Liver (tissue), 9 donors: Measurements from ENCODE around the gene NSUN3. TPM values are rescaled to one million over a fixed set of nuclear protein-coding genes. Genes with fewer than 3 reads are reported as not detected.

Experiments
- DNase-seq: peaks from one replicate; pipeline ENCODE4 v3.0.0-alpha.2; 2017; ENCODE audit warnings: low spot score
- H3K27ac ChIP-seq, 2 donors: one replicate each; pipeline ENCODE4 v1.7.0; 2013; ENCODE audit warnings: inconsistent platforms in 2 of 2, low read length in 2 of 2, control low read depth in 1 of 2, low read depth in 1 of 2, mild to moderate bottlenecking in 1 of 2
- H3K27me3 ChIP-seq, 4 donors: one replicate each; pipeline versions ENCODE4 v1.6.1 to v1.7.0; 2013; ENCODE audit warnings: low read length in 3 of 4, inconsistent platforms in 1 of 4, mild to moderate bottlenecking in 1 of 4, moderate library complexity in 1 of 4; ENCODE audit not compliant: control insufficient read depth in 4 of 4, insufficient read depth in 4 of 4
- H3K36me3 ChIP-seq, 4 donors: one replicate each; pipeline versions ENCODE4 v1.6.1 to v1.7.0; 2013; ENCODE audit warnings: low read length in 3 of 4, mild to moderate bottlenecking in 3 of 4, low read depth in 1 of 4, moderate library complexity in 1 of 4; ENCODE audit not compliant: control insufficient read depth in 4 of 4, insufficient read depth in 3 of 4
- H3K4me1 ChIP-seq, 4 donors: one replicate each; pipeline versions ENCODE4 v1.6.1 to v1.7.0; 2013; ENCODE audit warnings: low read length in 3 of 4, mild to moderate bottlenecking in 3 of 4, moderate library complexity in 1 of 4; ENCODE audit not compliant: control insufficient read depth in 4 of 4, insufficient read depth in 4 of 4
- H3K4me3 ChIP-seq, 3 donors: one replicate each; pipeline versions ENCODE4 v1.6.1 to v1.7.0; 2013; ENCODE audit warnings: low read length in 3 of 3, control low read depth in 1 of 3, low read depth in 1 of 3, mild to moderate bottlenecking in 1 of 3
- H3K9ac ChIP-seq, 2 donors: one replicate each; pipeline ENCODE4 v1.7.0; 2013; ENCODE audit warnings: low read length in 2 of 2, mild to moderate bottlenecking in 2 of 2, moderate library complexity in 2 of 2, control low read depth in 1 of 2, low read depth in 1 of 2
- H3K9me3 ChIP-seq, 4 donors: one replicate each; pipeline versions ENCODE4 v1.6.1 to v1.7.0; 2013; ENCODE audit warnings: low read length in 3 of 4; ENCODE audit not compliant: control insufficient read depth in 4 of 4
- EGR1 ChIP-seq, 2 donors: IDR thresholded peaks; 2 replicates each; pipeline ENCODE4 v1.6.1; 2016 to 2018; ENCODE audit warnings: antibody characterized with exemption in 2 of 2, low read depth in 2 of 2
- FOXA1 ChIP-seq: IDR thresholded peaks from 2 replicates; pipeline ENCODE4 v1.6.1; 2016; ENCODE audit warnings: antibody characterized with exemption
- FOXA2 ChIP-seq: IDR thresholded peaks from 2 replicates; pipeline ENCODE4 v1.6.1; 2016; ENCODE audit warnings: antibody characterized with exemption
- GABPA ChIP-seq, 2 donors: IDR thresholded peaks in 1 of 2; conservative IDR thresholded peaks in 1 of 2; 2 replicates each; pipeline ENCODE4 v1.6.1; 2016; ENCODE audit warnings: antibody characterized with exemption in 2 of 2, mild to moderate bottlenecking in 1 of 2, moderate library complexity in 1 of 2
- HNF4A ChIP-seq, 2 donors: conservative IDR thresholded peaks; 2 replicates each; pipeline ENCODE4 v1.6.1; 2016; ENCODE audit warnings: antibody characterized with exemption in 2 of 2, mild to moderate bottlenecking in 2 of 2
- HNF4G ChIP-seq: IDR thresholded peaks from 2 replicates; pipeline ENCODE4 v1.6.1; 2016; ENCODE audit warnings: antibody characterized with exemption
- JUND ChIP-seq, 2 donors: IDR thresholded peaks; 2 replicates each; pipeline ENCODE4 v1.6.1; 2016; ENCODE audit warnings: antibody characterized with exemption in 2 of 2
- NR2F2 ChIP-seq: IDR thresholded peaks from 2 replicates; pipeline ENCODE4 v1.6.1; 2016; ENCODE audit warnings: antibody characterized with exemption
- RAD21 ChIP-seq, 2 donors: IDR thresholded peaks; 2 replicates each; pipeline ENCODE4 v1.6.1; 2016; ENCODE audit warnings: antibody characterized with exemption in 2 of 2, mild to moderate bottlenecking in 2 of 2
- RXRA ChIP-seq, 2 donors: IDR thresholded peaks; 2 replicates each; pipeline ENCODE4 v1.6.1; 2017 to 2018; ENCODE audit warnings: antibody characterized with exemption in 2 of 2, mild to moderate bottlenecking in 1 of 2
- SP1 ChIP-seq: IDR thresholded peaks from 2 replicates; pipeline ENCODE4 v1.6.1; 2018; ENCODE audit warnings: antibody characterized with exemption, mild to moderate bottlenecking
- TAF1 ChIP-seq: conservative IDR thresholded peaks from 2 replicates; pipeline ENCODE4 v1.6.1; 2016; ENCODE audit warnings: antibody characterized with exemption, mild to moderate bottlenecking
- YY1 ChIP-seq: IDR thresholded peaks from 2 replicates; pipeline ENCODE4 v1.6.1; 2016; ENCODE audit warnings: antibody characterized with exemption, mild to moderate bottlenecking
- WGBS: extraction: QIAGEN DNeasy Blood & Tissue Kit; methylation state at CpG from one replicate; pipeline ENCODE4 v1.1.7; 2013; 5-methylcytosine and 5-hydroxymethylcytosine counted together
- polyA plus RNA-seq, 2 donors: library from polyadenylated mRNA; stranded (reverse) in 1 of 2; unstranded in 1 of 2; fragments of 200-250 nt in 1 of 2; fragments of >200 nt in 1 of 2; fragmentation: Nextera tagmentation in 1 of 2; extraction: Ambion mirVana in 1 of 2; gene quantifications; one replicate each; pipeline versions ENCODE4 v1.2.1 to v1.2.3, GENCODE V29; 2013 to 2015
- total RNA-seq, 2 donors: library from RNA; depleted of rRNA; stranded (reverse); fragments of >200 nt; gene quantifications; one replicate each; pipeline ENCODE4 v1.2.3, GENCODE V29; 2014
- TF ChIP-seq, protein P1 (sequence below): IDR thresholded peaks from 2 replicates; pipeline ENCODE4 v1.6.1; 2016; ENCODE audit warnings: antibody characterized with exemption
- TF ChIP-seq, protein P2 (sequence below): fragments of 150-350 bp; IDR thresholded peaks from 2 replicates; pipeline ENCODE4 v1.5.1; 2017; ENCODE audit warnings: improper control_type of control experiment, low read depth, low read length; ENCODE audit not compliant: missing input control
- TF ChIP-seq, protein P3 (sequence below): IDR thresholded peaks from 2 replicates; pipeline ENCODE4 v1.6.1; 2016; ENCODE audit warnings: antibody characterized with exemption
- TF ChIP-seq, protein P4 (sequence below): IDR thresholded peaks from 2 replicates; pipeline ENCODE4 v1.6.1; 2016; ENCODE audit warnings: antibody characterized with exemption
- TF ChIP-seq, protein P5 (sequence below): IDR thresholded peaks from 2 replicates; pipeline ENCODE4 v1.6.1; 2016; ENCODE audit warnings: antibody characterized with exemption, mild to moderate bottlenecking
- donor health status: healthy.
- donor health status: healthy.
- donor health status: healthy.
- donor health status: healthy.
- donor health status: healthy.

NSUN3 gene
- total and polyA plus RNA-seq, 4 donors: 3.8 to 14.6 (median 8.1) TPM

DNA sequence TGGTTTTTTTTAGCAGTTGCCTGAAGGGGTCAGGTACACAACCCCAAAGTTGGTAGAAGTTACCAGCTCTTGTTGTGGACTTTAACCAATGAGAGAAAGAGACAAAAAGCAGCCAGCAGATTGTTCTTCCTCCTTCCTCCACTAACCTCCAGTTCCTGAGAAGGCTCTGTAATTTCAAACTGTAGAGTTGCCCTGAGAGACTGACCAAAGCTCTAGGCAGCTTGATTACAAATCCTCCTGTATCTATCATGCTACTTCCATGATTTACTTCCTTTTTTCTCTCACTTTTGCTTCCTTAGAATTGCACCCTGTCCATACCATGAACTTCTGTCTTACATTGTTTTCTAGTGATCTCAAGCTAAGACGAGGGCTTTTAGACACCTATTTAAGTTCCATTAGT, 29.2 kb downstream of the NSUN3 start:
- Histone ChIP-seq H3K36me3 (peaks cover 2 to 22% (median 12%) of the 10 kb centered on the region in 4 donors), H3K27ac (no peak overlapping the region), H3K9me3 (no peaks in the 10 kb centered on the region), H3K9ac (no peak overlapping the region), H3K27me3 (no peaks in the 10 kb centered on the region), H3K4me1 (no peaks in the 10 kb centered on the region), H3K4me3 (no peak overlapping the region)
- TF ChIP-seq, protein P1, sequence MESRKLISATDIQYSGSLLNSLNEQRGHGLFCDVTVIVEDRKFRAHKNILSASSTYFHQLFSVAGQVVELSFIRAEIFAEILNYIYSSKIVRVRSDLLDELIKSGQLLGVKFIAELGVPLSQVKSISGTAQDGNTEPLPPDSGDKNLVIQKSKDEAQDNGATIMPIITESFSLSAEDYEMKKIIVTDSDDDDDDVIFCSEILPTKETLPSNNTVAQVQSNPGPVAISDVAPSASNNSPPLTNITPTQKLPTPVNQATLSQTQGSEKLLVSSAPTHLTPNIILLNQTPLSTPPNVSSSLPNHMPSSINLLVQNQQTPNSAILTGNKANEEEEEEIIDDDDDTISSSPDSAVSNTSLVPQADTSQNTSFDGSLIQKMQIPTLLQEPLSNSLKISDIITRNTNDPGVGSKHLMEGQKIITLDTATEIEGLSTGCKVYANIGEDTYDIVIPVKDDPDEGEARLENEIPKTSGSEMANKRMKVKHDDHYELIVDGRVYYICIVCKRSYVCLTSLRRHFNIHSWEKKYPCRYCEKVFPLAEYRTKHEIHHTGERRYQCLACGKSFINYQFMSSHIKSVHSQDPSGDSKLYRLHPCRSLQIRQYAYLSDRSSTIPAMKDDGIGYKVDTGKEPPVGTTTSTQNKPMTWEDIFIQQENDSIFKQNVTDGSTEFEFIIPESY: no peak
- TF ChIP-seq GABPA (IDR thresholded peaks at IDR 0.05 in 1 of 2, conservative IDR thresholded peaks at IDR 0.05 in 1 of 2): no peak
- no peak for TF ChIP-seq JUND (IDR thresholded peaks at IDR 0.05)
- TF ChIP-seq, protein P2, sequence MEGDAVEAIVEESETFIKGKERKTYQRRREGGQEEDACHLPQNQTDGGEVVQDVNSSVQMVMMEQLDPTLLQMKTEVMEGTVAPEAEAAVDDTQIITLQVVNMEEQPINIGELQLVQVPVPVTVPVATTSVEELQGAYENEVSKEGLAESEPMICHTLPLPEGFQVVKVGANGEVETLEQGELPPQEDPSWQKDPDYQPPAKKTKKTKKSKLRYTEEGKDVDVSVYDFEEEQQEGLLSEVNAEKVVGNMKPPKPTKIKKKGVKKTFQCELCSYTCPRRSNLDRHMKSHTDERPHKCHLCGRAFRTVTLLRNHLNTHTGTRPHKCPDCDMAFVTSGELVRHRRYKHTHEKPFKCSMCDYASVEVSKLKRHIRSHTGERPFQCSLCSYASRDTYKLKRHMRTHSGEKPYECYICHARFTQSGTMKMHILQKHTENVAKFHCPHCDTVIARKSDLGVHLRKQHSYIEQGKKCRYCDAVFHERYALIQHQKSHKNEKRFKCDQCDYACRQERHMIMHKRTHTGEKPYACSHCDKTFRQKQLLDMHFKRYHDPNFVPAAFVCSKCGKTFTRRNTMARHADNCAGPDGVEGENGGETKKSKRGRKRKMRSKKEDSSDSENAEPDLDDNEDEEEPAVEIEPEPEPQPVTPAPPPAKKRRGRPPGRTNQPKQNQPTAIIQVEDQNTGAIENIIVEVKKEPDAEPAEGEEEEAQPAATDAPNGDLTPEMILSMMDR: no peak
- no peak for TF ChIP-seq NR2F2
- TF ChIP-seq FOXA2: no peak
- TF ChIP-seq, protein P3, sequence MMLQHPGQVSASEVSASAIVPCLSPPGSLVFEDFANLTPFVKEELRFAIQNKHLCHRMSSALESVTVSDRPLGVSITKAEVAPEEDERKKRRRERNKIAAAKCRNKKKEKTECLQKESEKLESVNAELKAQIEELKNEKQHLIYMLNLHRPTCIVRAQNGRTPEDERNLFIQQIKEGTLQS: no peak
- TF ChIP-seq HNF4A (conservative IDR thresholded peaks at IDR 0.05): no peak
- TF ChIP-seq TAF1: no peak
- no peak for TF ChIP-seq FOXA1
- no peak for TF ChIP-seq SP1
- no peak for TF ChIP-seq EGR1 (IDR thresholded peaks at IDR 0.05; ENCODE audit: low read depth in 2 of 2)
- TF ChIP-seq RAD21 (IDR thresholded peaks at IDR 0.05): no peak
- no peak for TF ChIP-seq YY1
- TF ChIP-seq, protein P4, sequence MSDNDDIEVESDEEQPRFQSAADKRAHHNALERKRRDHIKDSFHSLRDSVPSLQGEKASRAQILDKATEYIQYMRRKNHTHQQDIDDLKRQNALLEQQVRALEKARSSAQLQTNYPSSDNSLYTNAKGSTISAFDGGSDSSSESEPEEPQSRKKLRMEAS: no peak
- TF ChIP-seq, protein P5, sequence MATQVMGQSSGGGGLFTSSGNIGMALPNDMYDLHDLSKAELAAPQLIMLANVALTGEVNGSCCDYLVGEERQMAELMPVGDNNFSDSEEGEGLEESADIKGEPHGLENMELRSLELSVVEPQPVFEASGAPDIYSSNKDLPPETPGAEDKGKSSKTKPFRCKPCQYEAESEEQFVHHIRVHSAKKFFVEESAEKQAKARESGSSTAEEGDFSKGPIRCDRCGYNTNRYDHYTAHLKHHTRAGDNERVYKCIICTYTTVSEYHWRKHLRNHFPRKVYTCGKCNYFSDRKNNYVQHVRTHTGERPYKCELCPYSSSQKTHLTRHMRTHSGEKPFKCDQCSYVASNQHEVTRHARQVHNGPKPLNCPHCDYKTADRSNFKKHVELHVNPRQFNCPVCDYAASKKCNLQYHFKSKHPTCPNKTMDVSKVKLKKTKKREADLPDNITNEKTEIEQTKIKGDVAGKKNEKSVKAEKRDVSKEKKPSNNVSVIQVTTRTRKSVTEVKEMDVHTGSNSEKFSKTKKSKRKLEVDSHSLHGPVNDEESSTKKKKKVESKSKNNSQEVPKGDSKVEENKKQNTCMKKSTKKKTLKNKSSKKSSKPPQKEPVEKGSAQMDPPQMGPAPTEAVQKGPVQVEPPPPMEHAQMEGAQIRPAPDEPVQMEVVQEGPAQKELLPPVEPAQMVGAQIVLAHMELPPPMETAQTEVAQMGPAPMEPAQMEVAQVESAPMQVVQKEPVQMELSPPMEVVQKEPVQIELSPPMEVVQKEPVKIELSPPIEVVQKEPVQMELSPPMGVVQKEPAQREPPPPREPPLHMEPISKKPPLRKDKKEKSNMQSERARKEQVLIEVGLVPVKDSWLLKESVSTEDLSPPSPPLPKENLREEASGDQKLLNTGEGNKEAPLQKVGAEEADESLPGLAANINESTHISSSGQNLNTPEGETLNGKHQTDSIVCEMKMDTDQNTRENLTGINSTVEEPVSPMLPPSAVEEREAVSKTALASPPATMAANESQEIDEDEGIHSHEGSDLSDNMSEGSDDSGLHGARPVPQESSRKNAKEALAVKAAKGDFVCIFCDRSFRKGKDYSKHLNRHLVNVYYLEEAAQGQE: no peak
- TF ChIP-seq HNF4G: no peak
- TF ChIP-seq RXRA (IDR thresholded peaks at IDR 0.05): no peak
- no peak for DNase-seq
- 96% methylated on average over 1 of the region's 1 CpG for WGBS
